HepG2 (cell line): ENCODE measurements around the gene C11orf16. TPM values are rescaled to one million over a fixed set of nuclear protein-coding genes. Genes with fewer than 3 reads are reported as not detected.

Source experiments
- ARNT2 ChIP-seq: sonication (generic); formaldehyde crosslinking; IDR thresholded peaks from 2 replicates; pipeline ENCODE4 v1.8.0; 2022; ENCODE audit warnings: mild to moderate bottlenecking, low read depth, missing genetic modification reagents, moderate library complexity
- CBX5 ChIP-seq: sonication (generic); formaldehyde crosslinking; IDR thresholded peaks from 2 replicates; pipeline ENCODE4 v1.4.0; 2020; ENCODE audit warnings: missing genetic modification reagents, borderline replicate concordance
- HNRNPK ChIP-seq: fragments of 200-400 bp; formaldehyde crosslinking; IDR thresholded peaks from 2 replicates; pipeline ENCODE4 v1.6.1; 2018; ENCODE audit warnings: low read length, low read depth, moderate library complexity, mild to moderate bottlenecking; ENCODE audit not compliant: poor library complexity, severe bottlenecking
- JUNB ChIP-seq: sonication (generic); formaldehyde crosslinking; IDR thresholded peaks from 2 replicates; pipeline ENCODE4 v1.8.0; 2022; ENCODE audit warnings: missing genetic modification reagents, mild to moderate bottlenecking, borderline replicate concordance
- KMT2B ChIP-seq: IDR thresholded peaks from 2 replicates; pipeline ENCODE4 v1.6.1; 2016; ENCODE audit warnings: missing genetic modification reagents, missing compliant biosample characterization
- PHF21A ChIP-seq: sonication (generic); formaldehyde crosslinking; IDR thresholded peaks from 2 replicates; pipeline ENCODE4 v1.5.0; 2020; ENCODE audit warnings: mild to moderate bottlenecking, missing genetic modification reagents
- PITX1 ChIP-seq: sonication (generic); formaldehyde crosslinking; IDR thresholded peaks from 2 replicates; pipeline ENCODE4 v1.5.1; 2020; ENCODE audit warnings: mild to moderate bottlenecking, missing genetic modification reagents
- POLR2A ChIP-seq, 2 experiments: IDR thresholded peaks; 2 replicates each; pipeline ENCODE4 v1.6.1; 2011; ENCODE audit warnings: low read depth in 2 of 2, low read length in 2 of 2, mild to moderate bottlenecking in 1 of 2, moderate library complexity in 1 of 2; ENCODE audit not compliant: insufficient read depth in 1 of 2
- PRPF4 ChIP-seq: fragments of 200-400 bp; formaldehyde crosslinking; IDR thresholded peaks from 2 replicates; pipeline ENCODE4 v1.6.1; 2016; ENCODE audit warnings: low read length, low read depth; ENCODE audit not compliant: poor library complexity, severe bottlenecking
- RARG ChIP-seq: sonication (generic); formaldehyde crosslinking; IDR thresholded peaks from 2 replicates; pipeline ENCODE4 v1.4.0; 2020; ENCODE audit warnings: low read depth, mild to moderate bottlenecking, missing genetic modification reagents
- SNAI1 ChIP-seq: sonication (generic); formaldehyde crosslinking; IDR thresholded peaks from 2 replicates; pipeline ENCODE4 v1.5.0; 2020; ENCODE audit warnings: mild to moderate bottlenecking, missing genetic modification reagents, borderline replicate concordance
- SRY ChIP-seq: sonication (generic); formaldehyde crosslinking; IDR thresholded peaks from 2 replicates; pipeline ENCODE4 v1.8.0; 2022; ENCODE audit warnings: mild to moderate bottlenecking, missing genetic modification reagents
- TFDP2 ChIP-seq: sonication (generic); formaldehyde crosslinking; IDR thresholded peaks from 2 replicates; pipeline ENCODE4 v1.4.0; 2020; ENCODE audit warnings: missing genetic modification reagents
- YEATS2 ChIP-seq: sonication (generic); formaldehyde crosslinking; IDR thresholded peaks from 2 replicates; pipeline ENCODE4 v1.4.0; 2020; ENCODE audit warnings: missing genetic modification reagents, borderline replicate concordance
- ZFP41 ChIP-seq: sonication (generic); formaldehyde crosslinking; IDR thresholded peaks from 2 replicates; pipeline ENCODE4 v1.4.0; 2020; ENCODE audit warnings: mild to moderate bottlenecking, missing genetic modification reagents, borderline replicate concordance
- ZFP82 ChIP-seq: sonication (generic); formaldehyde crosslinking; IDR thresholded peaks from 2 replicates; pipeline ENCODE4 v1.5.1; 2020; ENCODE audit warnings: mild to moderate bottlenecking, missing genetic modification reagents, borderline replicate concordance
- ZFP90 ChIP-seq: sonication (generic); formaldehyde crosslinking; IDR thresholded peaks from 2 replicates; pipeline ENCODE4 v1.8.0; 2022; ENCODE audit warnings: missing genetic modification reagents, mild to moderate bottlenecking, inconsistent platforms, borderline replicate concordance
- ZNF20 ChIP-seq: sonication (generic); formaldehyde crosslinking; IDR thresholded peaks from 2 replicates; pipeline ENCODE4 v1.4.0; 2020; ENCODE audit warnings: mild to moderate bottlenecking, moderate library complexity, missing genetic modification reagents
- ZNF251 ChIP-seq: sonication (generic); formaldehyde crosslinking; IDR thresholded peaks from 2 replicates; pipeline ENCODE4 v1.9.0; 2021; ENCODE audit warnings: mild to moderate bottlenecking, missing genetic modification reagents
- ZNF343 ChIP-seq: sonication (generic); formaldehyde crosslinking; IDR thresholded peaks from 2 replicates; pipeline ENCODE4 v1.4.0; 2020; ENCODE audit warnings: mild to moderate bottlenecking, missing genetic modification reagents
- ZNF430 ChIP-seq: sonication (generic); formaldehyde crosslinking; IDR thresholded peaks from 2 replicates; pipeline ENCODE4 v1.9.0; 2021; ENCODE audit warnings: mild to moderate bottlenecking, missing genetic modification reagents
- ZNF691 ChIP-seq: sonication (generic); formaldehyde crosslinking; IDR thresholded peaks from 2 replicates; pipeline ENCODE4 v1.4.0; 2020; ENCODE audit warnings: missing genetic modification reagents, low read depth, mild to moderate bottlenecking, borderline replicate concordance
- ZNF850 ChIP-seq: sonication (generic); formaldehyde crosslinking; conservative IDR thresholded peaks from 2 replicates; pipeline ENCODE4 v1.9.0; 2021; ENCODE audit warnings: mild to moderate bottlenecking, missing genetic modification reagents
- polyA plus RNA-seq, 8 experiments: library from polyadenylated mRNA; depleted of rRNA in 3 of 8; stranded (reverse) in 7 of 8; unstranded in 1 of 8; fragments of >200 nt; fragmentation: Illumina TruSeq in 4 of 8; extraction: Trizol in 4 of 8; gene quantifications; 2 replicates each; pipeline versions ENCODE4 v1.2.1 to v1.2.3, GENCODE V29; 2011 to 2016; ENCODE audit warnings: low read depth in 4 of 8, missing spikeins in 1 of 8, mixed read lengths in 1 of 8; ENCODE audit not compliant: insufficient read depth in 1 of 8
- total RNA-seq, 5 experiments: library from RNA; depleted of rRNA; stranded (reverse); fragments of >200 nt; fragmentation: Illumina TruSeq; extraction: Trizol; gene quantifications; 2 replicates each; pipeline ENCODE4 v1.2.3, GENCODE V29; 2016; ENCODE audit warnings: low read depth in 1 of 5
- TF ChIP-seq, protein P1 (sequence below): conservative IDR thresholded peaks from 2 replicates; pipeline ENCODE4 v1.6.1; 2018; ENCODE audit warnings: missing genetic modification reagents

C11orf16 gene
- total and polyA plus RNA-seq, 2 of the 13 experiments (the other 11 are each of a cell fraction or from before 2014, with no cell fraction given), result not detected

DNA sequence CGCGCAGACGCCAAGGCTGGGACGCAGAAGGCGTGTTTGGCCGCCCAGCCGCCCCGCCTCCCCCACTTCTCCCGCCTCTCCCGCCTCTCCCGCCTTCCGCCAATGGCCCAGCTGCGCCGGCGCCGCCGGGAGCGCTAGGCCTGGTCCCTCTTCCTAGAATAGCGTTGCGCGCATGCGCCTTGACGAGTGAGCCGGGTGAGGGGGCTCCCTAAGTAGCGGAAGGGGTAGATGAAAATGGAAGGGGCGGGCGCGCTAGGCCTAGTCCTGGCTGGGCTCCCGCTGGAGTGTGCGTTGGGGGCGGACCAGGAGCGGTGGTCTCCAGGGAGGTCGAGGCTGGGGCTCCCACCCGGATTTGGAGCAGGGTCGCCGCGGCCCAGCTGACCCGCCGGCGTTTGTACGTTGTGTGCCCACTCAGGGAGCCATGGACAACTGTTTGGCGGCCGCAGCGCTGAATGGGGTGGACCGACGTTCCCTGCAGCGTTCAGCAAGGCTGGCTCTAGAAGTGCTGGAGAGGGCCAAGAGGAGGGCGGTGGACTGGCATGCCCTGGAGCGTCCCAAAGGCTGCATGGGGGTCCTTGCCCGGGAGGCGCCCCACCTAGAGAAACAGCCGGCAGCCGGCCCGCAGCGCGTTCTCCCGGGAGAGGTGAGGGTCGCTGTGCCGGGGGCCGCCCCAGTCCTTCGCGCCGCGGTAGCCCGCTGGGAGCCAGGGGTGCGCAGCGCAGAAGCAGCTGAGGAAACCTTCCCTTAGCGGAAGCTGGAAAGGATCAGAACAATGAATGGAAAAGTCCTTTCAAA lies 21.5 kb downstream of the C11orf16 start, which contains the start of gene AKIP1 (continued):
- TF ChIP-seq RARG (CRISPR knock-in tag) (no peak), JUNB (CRISPR knock-in tag) (no peak), SRY (CRISPR knock-in tag) (peak; percentile 74; the same call in 1 of the 2 replicates), ZNF343 (CRISPR knock-in tag) (no peak), ZNF251 (CRISPR knock-in tag) (no peak), PITX1 (CRISPR knock-in tag) (peak; percentile 32; the same call in 1 of the 2 replicates), ARNT2 (CRISPR knock-in tag) (peak; percentile 52; the same call in 1 of the 2 replicates), ZNF850 (no peak), YEATS2 (CRISPR knock-in tag) (peak; percentile 28; the same call in 1 of the 2 replicates), ZNF20 (CRISPR knock-in tag) (0 out of 2 replicates have a peak, but pooled peaks have one; percentile 34), TFDP2 (CRISPR knock-in tag) (peak; percentile 90), ZFP41 (CRISPR knock-in tag) (no peak), PRPF4 (no peak), PHF21A (CRISPR knock-in tag) (peak; percentile 70), KMT2B (CRISPR knock-in tag) (peak; percentile 43; the same call in 1 of the 2 replicates), HNRNPK (peak; percentile 83), ZNF430 (CRISPR knock-in tag) (peak; percentile 79; the same call in 1 of the 2 replicates), POLR2A (IDR thresholded peaks at IDR 0.05; ENCODE audit: insufficient read depth in 1 of 2, low read depth in 2 of 2, low read length in 2 of 2) (peak; percentile 27 to 82; a peak in 2 of 4 replicates), ZFP90 (0 out of 2 replicates have a peak, but pooled peaks have one; percentile 38), ZNF691 (no peak), ZFP82 (0 out of 2 replicates have a peak, but pooled peaks have one; percentile 43), CBX5 (CRISPR knock-in tag) (no peak), SNAI1 (CRISPR knock-in tag) (peak; percentile 75; the same call in 1 of the 2 replicates)
- TF ChIP-seq, protein P1, sequence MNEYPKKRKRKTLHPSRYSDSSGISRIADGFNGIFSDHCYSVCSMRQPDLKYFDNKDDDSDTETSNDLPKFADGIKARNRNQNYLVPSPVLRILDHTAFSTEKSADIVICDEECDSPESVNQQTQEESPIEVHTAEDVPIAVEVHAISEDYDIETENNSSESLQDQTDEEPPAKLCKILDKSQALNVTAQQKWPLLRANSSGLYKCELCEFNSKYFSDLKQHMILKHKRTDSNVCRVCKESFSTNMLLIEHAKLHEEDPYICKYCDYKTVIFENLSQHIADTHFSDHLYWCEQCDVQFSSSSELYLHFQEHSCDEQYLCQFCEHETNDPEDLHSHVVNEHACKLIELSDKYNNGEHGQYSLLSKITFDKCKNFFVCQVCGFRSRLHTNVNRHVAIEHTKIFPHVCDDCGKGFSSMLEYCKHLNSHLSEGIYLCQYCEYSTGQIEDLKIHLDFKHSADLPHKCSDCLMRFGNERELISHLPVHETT (CRISPR knock-in tag), result no peak
